GM21381 (cell line): ENCODE measurements around the gene ATP5PD.
"Not testable (repeated sequence)": the region's sequence is repeated elsewhere in the genome, so short reads cannot be mapped to it uniquely, and the experiment has no call there.

Experiments
- ATAC-seq: cut with Tn5 transposase; IDR thresholded peaks from one replicate; pipeline ENCODE4 v1.9.1; 2021; ENCODE audit warnings: mild to moderate bottlenecking, moderate library complexity; ENCODE audit not compliant: unreplicated experiment

ATP5PD gene

DNA sequence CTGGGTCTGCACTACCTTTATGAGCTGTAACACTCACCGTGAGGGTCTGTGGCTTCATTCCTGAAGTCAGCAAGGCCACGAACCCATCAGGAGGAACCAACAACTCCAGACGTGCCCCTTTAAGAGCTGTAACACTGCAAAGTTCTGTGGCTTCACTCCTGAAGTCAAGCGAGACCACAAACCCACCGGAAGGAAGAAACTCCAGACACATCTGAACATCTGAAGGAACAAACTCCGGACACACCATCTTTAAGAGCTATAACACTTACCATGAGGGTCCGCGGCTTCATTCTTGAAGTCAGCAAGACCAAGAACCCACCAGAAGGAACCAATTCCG is 21.4 kb downstream of the ATP5PD start:
- ATAC-seq, result not testable (repeated sequence)

DNA sequence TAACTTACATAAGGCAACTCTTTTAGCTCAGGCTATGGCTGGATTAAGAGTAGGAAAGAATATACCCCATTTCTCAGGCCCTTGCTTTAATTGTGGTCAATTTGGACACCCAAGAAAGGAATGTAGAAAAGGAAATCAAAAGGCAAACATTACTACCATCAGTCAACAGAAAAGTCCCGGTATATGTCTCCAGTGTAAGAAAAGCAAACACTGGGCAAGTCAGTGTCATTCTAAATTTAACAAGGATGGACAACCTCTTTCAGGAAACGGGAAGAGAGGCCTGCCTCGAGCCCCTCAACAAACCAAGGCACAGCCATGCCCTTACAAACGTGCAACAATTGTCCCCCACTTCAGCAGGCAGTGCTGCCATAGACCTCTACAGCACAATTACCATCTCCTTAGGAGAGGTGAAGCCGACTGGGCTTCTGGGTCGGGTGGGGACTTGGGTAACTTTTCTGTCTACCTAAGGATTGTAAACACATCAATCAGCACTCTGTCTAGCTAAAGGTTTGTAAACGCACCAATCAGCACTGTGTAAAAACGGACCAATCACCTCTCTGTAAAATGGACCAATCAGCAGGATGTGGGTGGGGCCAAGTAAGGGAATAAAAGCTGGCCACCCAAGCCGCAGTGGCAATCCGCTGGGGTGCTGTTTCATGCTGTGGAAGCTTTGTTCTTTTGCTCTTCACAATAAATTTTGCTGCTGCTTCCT is 21.9 kb downstream of the ATP5PD start:
- ATAC-seq, result no peak

DNA sequence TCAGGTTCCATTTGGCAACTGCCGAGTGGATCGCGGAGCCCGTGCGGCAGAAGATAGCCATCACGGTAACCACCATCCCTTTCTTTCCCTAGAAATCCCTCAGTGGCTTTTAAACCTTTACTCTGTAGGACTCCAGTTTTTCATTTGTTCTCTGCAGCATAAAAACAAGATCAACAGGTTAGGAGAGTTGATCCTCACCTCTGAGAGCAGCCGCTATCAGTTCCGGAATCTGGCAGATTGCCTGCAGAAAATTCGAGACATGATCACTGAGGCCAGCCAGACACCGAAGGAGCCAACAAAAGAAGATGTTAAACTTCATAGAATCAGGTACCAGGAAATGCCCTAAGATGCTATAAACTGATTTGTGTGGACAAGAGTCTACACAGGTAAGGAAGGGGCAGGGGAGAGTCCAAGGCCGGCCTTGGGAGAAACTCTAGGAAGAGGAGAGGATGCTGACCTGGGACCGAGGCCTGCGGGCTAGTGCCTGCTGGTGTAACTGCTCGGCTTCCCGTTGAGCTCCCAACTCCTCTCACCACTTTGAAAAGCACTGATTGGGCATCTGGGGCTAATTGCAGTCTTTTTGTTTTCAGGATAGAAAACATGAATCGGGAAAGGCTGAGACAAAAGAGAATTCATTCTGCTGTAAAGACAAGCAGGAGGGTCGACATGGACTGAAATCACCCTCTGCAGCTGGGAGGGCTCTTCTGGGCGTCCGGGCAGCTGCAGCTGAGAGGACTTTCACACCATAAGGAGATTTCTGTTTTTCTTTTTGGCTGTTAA is 26.2 kb downstream of the ATP5PD start:
- ATAC-seq, result no peak

DNA sequence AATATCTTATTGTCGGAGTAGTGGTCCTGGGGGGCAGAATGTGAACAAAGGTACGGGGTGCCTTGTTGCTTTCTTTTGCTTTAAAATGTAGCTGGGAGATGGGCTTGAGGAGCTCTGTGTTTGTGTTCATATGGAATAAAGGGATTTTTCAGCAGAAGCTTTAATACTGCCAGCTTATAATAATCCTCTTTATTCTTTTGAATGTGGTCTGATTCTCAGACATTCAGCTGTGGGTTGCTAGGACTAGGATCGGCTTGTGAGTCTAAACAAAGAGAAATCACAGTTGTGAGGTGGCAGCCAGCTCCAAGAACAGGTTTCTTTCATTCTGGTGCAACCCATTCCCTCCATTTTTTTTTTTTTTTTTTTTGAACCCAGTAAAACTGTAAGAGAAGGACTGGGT is 27.1 kb downstream of the ATP5PD start:
- ATAC-seq, result no peak

DNA sequence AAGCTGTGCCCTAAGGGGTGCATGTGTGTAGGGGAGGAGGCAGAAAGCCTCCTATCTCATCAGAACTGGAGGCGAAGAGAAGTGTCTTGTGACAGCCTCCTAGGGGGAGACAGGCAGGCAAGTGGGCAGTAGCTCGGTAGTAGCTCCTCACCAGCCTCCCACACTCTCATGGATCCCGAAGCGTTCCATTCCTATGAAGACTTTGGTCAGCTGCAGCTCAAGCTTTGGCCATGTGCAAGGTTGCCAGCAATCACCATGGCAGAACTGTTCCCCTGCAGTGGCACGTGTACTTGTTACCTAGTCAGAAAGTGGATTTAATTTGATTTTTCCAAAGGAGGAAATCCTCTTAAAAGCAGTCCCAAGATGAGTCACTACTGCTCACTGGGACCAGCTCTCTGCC is 27.6 kb downstream of the ATP5PD start:
- no peak for ATAC-seq

DNA sequence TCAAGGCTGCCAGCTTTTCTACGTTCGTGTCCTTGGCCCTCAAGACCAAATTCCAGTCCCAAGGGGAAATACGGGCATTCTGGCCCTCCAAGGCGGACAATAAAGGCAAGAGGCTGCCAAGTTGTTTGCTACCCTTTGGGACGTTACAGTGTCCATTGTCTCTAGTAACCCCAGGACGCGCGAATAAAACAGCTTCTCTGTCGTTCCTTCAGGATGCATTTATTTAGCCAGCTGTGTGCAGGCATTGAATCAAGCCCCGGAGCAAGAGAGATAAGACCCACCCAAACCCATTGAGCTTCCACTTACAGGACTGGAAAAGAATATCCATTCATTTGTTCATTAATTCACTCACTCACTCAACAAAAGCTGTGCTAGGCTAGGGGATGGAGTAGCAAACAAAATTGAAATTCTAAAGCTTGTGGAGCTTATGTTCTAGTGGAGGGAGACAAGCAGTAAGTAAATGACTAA is 33.6 kb downstream of the ATP5PD start:
- no peak for ATAC-seq

DNA sequence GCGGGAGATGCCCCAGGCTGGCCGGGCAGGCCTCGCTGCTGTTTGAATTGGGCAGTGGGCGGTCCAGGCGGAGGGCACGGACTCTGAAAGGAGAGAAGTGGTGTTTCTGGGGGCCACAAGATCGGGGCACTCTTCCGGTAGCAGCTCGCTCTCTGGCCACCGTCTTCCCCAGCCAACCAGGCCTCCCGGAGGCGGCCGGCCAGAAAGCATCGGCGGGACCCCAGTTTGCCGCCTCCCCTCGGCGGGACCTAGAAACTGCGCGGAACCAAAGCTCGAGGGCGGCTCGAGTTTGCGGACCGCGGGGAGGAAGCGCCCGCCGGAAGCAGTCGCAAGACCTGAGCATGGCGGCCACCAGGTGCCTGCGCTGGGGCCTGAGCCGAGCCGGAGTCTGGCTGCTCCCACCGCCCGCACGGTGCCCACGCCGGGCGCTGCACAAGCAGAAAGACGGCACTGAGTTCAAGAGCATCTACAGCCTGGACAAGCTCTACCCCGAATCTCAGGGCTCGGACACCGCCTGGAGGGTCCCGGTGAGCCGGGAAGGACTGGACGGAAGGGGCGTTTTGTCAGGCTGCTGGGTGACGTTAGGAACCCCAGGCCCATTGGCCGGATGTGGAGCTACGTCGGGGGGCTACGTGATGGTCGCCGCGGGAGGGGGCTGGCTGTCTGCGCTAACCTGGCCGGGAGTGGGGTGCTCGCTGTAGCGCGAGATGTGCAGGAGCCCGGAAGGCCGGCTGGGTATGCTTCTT is 34.2 kb downstream of the ATP5PD start, which contains the start of gene MRPL58:
TSS of gene MRPL58 (plus strand) at position 325 of the 746 bp plus-strand sequence. CDS start at position 342, 17 bp downstream.
- ATAC-seq, result peak; percentile 87

DNA sequence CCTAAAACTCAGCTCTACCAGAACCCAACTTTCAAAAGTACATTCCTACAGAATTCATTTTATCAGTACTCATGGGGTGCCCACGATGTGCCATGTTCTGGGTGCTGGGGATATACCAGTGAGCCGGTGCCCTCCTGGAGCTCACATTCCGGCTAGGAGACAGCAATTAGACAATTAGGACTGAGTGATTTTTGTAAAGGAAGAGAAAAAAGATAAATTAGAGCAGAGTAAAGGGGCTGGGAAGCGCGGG is 34.7 kb downstream of the ATP5PD start:
- ATAC-seq, result no peak

DNA sequence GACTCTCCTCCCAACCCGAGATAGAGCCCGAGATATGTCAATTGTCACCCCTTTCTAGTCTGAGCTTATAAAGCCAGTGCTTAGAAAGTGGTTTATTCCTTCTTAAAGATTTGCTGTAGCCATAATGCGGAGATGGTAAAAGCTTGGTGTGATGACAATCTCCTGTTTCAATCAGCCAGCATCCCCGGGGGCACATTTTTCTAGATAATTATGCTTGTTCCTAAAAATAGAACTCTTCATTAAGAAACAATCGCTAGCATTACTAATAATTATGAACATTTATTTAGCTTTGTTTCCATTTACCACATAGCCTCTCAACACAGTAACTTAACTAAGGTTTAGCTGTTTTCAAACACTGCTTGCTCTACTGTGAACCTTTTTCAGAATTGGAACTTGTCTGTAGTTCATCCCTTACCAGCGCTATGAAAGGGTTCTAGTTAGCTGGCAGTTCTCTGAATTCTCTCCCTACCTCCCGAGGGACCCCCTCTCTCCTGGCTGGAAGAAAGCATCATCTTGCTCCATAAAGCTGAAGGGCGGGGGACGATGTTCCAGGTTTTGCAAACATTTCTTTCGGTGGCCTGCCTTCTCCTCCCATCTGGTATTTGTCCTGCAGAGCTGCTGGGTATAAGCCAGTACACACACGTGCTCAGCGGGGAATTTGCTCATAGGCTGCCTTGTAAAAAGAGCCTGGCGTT is 35.2 kb downstream of the ATP5PD start:
- ATAC-seq, result no peak

DNA sequence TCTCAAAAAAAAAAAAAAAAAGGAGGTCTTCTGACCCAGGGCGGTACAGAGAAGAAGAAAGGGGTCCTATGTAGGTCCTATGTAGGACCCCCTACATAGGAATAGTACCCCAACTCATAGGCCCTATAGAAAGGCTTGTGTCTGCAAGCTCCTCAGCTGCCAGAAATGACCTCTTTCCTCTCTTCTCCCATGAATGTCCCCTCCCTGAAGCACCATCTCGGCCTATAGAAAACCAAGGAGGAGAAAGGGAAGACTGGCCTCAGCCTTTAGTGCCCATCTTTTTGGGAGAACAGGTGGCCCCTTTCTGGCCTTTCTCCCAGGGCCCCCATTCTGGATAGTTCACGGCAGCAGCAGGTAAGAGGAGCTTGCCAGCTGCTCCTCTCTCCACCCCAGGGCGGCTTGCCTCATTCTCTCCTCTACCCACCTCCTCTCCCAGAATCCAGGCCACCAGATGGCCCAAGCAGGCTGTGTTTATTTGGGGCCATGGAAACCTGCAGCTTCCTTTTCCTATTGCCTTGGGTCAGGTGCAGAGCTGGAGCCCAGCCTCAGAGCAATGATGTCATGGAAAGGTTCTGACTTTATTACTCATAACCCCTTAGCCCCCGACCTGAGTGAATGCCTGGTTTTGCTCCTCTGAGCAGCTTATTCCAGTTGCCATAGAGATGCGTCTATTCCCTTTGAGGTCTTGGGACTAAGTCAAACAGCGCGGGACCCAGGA is 35.9 kb downstream of the ATP5PD start:
- no peak for ATAC-seq

DNA sequence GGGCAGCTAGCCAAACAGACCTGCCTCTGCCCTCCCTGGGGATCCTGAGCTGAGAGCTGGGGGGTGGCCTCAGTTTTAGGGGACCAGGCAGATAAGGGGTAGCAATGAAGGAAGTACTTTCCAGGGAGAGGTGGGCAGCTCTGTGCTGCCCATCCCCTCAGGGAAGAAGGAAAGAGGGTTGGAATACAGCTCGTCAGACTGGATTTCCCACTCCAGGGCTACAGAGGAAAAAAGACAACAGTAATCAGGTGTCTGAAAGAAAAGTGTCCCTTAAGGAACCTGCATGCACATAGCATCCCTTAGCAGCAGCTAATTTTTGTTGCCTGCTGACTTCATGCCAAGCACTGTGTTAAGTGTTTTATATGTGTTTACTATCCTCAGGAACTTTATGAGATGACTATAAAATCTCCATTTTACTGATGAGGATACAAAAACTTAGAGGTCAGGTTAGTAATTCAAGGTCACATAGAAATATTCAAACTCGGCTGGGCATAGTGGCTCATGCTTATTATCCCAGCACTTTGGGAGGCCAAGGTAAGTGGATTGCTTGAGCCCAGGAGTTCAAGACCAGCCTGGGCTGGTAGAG is 37.5 kb downstream of the ATP5PD start:
- no peak for ATAC-seq

DNA sequence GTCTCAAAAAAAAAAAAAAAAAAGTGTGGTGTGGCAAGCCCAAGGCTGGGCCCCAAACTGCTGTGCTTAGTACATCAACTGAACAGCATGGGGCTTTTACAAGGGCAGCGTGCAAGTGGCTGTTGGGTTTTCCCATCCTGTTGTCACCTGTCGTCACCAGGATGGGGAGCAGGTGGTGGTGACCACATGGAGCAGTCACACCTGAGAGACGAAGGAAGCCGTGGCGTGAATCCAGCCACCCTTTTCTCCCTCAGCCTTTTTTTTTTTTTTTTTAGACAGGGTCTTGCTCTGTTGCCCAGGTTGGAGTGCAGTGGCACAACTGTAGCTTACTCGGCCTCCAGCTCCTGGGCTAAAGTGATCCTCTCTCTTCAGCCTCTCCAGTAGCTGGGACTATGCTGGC is 38.4 kb downstream of the ATP5PD start:
- ATAC-seq, result no peak

DNA sequence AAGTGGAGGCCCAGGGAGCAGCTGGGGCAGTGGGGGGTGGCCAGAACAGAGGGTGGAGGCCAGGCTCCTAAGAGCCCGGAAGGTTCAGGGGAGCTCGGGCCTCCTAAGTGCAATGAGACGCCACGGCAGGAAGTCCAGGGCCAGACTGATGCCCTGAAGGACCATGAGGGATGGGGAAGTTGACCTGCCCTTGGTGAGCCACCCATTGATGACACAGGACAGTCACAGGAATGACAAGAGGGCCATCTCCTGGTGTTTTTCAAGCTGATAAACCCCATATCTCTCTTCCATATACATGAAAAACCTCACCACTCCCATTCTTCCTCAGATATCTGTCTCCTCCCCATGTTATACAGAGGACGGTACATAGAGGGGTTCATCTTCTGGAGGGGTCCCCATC is 40.1 kb downstream of the ATP5PD start:
- ATAC-seq, result no peak

DNA sequence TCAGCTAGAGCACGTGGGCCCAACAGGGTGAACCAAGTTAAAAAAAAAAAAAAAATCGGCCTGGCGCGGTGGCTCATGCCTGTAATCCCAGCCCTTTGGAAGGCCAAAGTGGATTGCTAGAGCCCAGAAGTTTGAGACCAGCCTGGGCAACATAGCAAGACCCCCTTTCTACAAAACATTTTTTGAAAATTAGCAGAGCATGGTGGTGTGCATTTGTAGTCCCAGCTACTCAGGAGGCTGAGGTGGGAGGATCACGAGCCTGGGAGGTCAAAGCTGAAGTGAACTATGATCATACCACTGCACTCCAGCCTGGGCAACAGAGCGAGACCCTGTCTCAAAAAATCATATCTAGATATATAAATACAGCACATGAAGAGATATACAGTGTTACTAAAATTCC is 40.7 kb downstream of the ATP5PD start:
- ATAC-seq, result not testable (repeated sequence)

DNA sequence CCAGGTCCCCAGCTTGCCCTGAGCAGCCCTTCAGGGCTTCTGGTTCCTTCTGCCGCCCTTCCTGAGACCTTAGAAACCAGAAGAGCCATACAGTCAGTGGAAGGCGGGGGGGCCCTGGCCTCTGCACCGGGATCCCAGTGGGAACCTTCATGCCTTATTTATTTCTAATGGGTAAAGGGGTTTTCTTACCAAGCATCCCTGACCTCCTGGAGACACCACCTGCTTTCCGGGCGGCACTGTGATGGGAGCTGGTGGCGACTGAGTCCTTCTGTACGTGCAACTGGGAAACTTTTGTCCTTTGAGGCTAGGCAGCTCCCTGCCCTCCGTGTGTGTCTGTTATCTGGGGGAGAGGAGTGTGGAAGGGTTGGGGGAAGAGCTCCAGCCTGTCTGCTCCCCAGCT is 41.5 kb downstream of the ATP5PD start:
- no peak for ATAC-seq

DNA sequence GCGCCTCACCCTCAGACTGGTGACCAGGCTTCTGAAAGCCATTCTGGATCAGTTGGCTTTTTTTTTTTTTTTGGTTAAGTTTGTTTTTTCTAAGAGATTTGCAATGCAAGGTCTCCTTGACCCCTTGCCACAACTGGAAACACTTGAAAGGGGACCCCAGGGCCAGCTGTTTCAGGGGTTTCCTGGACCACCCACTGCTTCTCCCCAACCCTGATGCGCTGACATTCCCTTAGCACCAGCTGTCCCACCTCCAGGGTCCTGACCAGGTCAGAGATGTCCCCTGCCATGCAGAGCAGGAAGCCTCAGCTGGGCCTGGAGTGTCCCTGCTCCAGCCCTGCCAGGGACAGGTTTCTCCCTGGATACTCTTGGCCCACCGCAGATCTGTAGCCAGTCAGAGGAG is 42.4 kb downstream of the ATP5PD start:
- no peak for ATAC-seq

DNA sequence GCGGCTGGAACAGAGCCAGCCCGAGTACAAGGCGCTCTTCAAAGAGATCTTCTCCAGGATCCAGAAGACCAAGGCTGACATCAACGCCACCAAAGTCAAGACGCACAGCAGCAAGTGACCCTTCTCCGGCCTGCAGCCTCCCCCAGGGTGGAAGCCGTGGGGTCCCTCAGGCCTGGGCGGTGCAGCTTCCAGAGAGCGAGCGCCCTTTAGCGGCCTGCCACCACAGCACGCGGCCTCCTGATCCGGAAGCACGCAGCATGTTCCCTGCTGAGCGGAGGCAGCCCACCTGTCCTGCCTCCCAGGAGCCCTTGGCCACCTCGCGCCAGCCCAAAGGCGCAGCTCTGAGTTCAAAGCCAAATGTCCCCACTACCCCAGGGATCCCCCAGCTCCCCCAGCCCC is 42.8 kb downstream of the ATP5PD start:
- no peak for ATAC-seq

DNA sequence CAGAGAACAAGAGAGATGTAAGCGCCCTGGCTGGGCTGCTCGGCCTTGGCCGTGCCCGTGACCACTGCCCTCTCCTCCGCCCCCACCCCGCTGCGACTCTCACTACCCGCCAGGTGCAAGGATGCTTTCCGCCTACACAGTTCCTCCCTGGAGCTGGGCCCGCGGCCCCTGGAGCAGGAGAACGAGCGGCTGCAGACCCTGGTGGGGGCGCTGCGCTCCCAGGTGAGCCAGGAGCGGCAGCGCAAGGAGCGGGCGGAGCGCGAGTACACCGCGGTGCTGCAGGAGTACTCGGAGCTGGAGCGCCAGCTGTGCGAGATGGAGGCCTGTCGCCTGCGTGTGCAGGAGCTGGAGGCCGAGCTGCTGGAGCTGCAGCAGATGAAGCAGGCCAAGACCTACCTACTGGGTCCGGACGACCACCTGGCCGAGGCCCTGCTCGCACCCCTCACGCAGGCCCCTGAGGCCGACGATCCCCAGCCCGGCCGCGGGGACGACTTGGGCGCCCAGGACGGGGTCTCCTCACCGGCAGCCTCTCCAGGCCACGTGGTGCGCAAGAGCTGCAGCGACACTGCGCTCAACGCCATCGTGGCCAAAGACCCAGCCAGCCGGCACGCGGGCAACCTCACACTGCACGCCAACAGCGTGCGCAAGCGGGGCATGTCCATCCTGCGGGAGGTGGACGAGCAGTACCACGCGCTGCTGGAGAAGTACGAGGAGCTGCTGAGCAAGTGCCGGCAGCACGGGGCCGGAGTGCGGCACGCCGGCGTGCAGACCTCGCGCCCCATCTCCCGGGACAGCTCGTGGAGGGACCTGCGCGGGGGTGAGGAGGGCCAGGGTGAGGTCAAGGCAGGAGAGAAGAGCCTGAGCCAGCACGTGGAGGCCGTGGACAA is 43.5 kb downstream of the ATP5PD start:
- ATAC-seq, result no peak
